WTC11 (cell line): ENCODE data around the gene BRCC3.

ENCODE experiments used
- ATF2 ChIP-seq: sonication (generic); formaldehyde crosslinking; IDR thresholded peaks from 2 replicates; pipeline ENCODE4 v1.8.1; 2022; ENCODE audit warnings: low read depth, missing genetic modification reagents, borderline replicate concordance
- CREB1 ChIP-seq: sonication (generic); formaldehyde crosslinking; IDR thresholded peaks from 2 replicates; pipeline ENCODE4 v1.8.0; 2023; ENCODE audit warnings: mild to moderate bottlenecking, missing genetic modification reagents
- CTCF ChIP-seq: fragments of 200-600 bp; IDR thresholded peaks from 2 replicates; pipeline ENCODE4 v1.8.0; 2022; ENCODE audit warnings: antibody characterized with exemption
- FOXJ3 ChIP-seq: sonication (generic); formaldehyde crosslinking; IDR thresholded peaks from 2 replicates; pipeline ENCODE4 v1.9.0; 2021; ENCODE audit warnings: missing genetic modification reagents, mild to moderate bottlenecking, borderline replicate concordance
- ZBTB21 ChIP-seq: sonication (generic); formaldehyde crosslinking; IDR thresholded peaks from 2 replicates; pipeline ENCODE4 v1.8.1; 2023; ENCODE audit warnings: mild to moderate bottlenecking, missing genetic modification reagents, borderline replicate concordance
- ZNF317 ChIP-seq: sonication (generic); formaldehyde crosslinking; IDR thresholded peaks from 2 replicates; pipeline ENCODE4 v1.8.1; 2023; ENCODE audit warnings: low read depth, mild to moderate bottlenecking, moderate library complexity, missing genetic modification reagents, borderline replicate concordance
- TF ChIP-seq, protein P1 (sequence below): sonication (generic); formaldehyde crosslinking; IDR thresholded peaks from 2 replicates; pipeline ENCODE4 v1.8.0; 2023; ENCODE audit warnings: missing genetic modification reagents

DNA sequence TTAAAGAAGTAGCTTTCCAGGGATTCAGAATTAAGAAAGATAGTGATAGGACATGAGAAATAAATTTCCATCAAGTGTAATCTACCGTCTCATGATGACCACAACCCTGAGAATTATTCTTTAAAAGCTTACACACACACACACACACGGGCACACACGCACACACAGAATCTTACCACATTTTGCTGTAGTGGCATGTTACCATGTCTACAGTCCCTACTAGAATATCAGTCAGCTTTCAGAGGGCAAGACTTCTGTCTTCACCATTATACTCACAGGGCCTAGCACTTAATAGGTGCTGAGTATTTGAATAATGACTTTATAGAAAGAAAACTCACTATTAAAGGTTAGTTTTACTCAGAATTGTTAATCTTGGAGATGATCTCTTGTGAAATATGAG, 15.8 kb upstream of the BRCC3 start:
- TF ChIP-seq CTCF (no peak), ZBTB21 (CRISPR knock-in tag) (no peak), ATF2 (no peak), FOXJ3 (CRISPR knock-in tag) (no peak), ZNF317 (CRISPR knock-in tag) (no peak), CREB1 (CRISPR knock-in tag) (no peak)
- TF ChIP-seq, protein P1, sequence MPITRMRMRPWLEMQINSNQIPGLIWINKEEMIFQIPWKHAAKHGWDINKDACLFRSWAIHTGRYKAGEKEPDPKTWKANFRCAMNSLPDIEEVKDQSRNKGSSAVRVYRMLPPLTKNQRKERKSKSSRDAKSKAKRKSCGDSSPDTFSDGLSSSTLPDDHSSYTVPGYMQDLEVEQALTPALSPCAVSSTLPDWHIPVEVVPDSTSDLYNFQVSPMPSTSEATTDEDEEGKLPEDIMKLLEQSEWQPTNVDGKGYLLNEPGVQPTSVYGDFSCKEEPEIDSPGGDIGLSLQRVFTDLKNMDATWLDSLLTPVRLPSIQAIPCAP (CRISPR knock-in tag): no peak
